Suprapubic skin (tissue), 4 donors: Measurements from ENCODE around the gene SLC25A20.
A peak's percentile ranks its signal among the peaks of the same experiment; 100 is the strongest.

Experiments
- CTCF ChIP-seq, 2 donors: fragments of 200-600 bp in 1 of 2; fragments of 450-650 bp in 1 of 2; sonication (generic) in 1 of 2; IDR thresholded peaks; one replicate each; pipeline ENCODE4 v1.5.1; 2016 to 2019; ENCODE audit warnings: antibody characterized with exemption in 2 of 2, mild to moderate bottlenecking in 1 of 2, moderate library complexity in 1 of 2
- EP300 ChIP-seq: sonication (generic); formaldehyde crosslinking; IDR thresholded peaks from one replicate; pipeline ENCODE4 v1.6.1; 2017; ENCODE audit warnings: antibody characterized with exemption
- POLR2A ChIP-seq, 2 donors: fragments of 450-650 bp; IDR thresholded peaks; one replicate each; pipeline ENCODE4 v1.6.1; 2017; ENCODE audit warnings: antibody characterized with exemption in 2 of 2, mild to moderate bottlenecking in 2 of 2, moderate library complexity in 2 of 2
- POLR2AphosphoS5 ChIP-seq, 3 donors: sonication (generic); formaldehyde crosslinking; IDR thresholded peaks; one replicate each; pipeline ENCODE4 v1.6.1; 2017; ENCODE audit warnings: antibody characterized with exemption in 3 of 3

GRCh38 chr3:48918388-48919214 is 19.9 kb upstream of the SLC25A20 start, which contains the start of gene ARIH2:
- peak in 1 of 2 donors; percentile 6 for TF ChIP-seq CTCF (IDR thresholded peaks at IDR 0.05)
- peak in 1 of 2 donors; percentile 82 for TF ChIP-seq POLR2A (IDR thresholded peaks at IDR 0.05)
- TF ChIP-seq EP300, result no peak
- peak in 2 of 3 donors; percentile 61 to 63 for TF ChIP-seq POLR2AphosphoS5 (IDR thresholded peaks at IDR 0.05)
